ENCODE data around the gene PSMD8.
"Not testable (repeated sequence)": the region's sequence is repeated elsewhere in the genome, so short reads cannot be mapped to it uniquely, and the experiment has no call there.

PSMD8 gene

DNA sequence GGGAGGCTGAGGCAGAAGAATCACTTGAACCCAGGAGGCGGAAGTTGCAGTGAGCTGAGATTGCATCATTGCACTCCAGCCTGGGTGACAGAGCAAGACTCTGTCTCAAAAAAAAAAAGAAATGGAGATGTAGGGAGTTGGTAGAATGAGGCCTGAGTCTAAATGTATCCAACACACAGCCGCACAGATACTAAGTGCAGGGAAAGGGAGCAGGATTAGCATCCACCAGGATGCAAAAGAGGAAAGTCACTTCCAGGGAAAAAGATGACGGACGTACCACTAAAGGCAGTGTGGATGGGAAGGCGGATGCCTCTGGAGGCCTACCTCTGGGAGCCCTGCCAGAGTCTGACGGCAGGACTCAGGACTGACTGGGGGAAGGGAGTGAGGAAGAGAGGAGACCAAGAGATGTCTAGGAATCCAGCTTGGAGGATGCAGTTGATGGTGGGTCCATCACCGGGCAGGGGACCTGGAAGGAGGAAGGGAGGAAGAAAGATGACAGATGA, 35.3 kb downstream of the PSMD8 start:
- Histone ChIP-seq H3K27ac (ENCODE audit: low read depth, low read length, poor library complexity, severe bottlenecking) (no peak overlapping the region), H3F3A (ENCODE audit: insufficient read depth, low read length) (no peaks in the 10 kb centered on the region), H3K36me3 (ENCODE audit: insufficient read depth, low read length) (peaks cover 8% of the 10 kb centered on the region; the same call in 1 of the 2 replicates), H3K27me3 (ENCODE audit: insufficient read depth, low read length) (no peaks in the 10 kb centered on the region; the same call in 1 of the 2 replicates), H3K9me2 (ENCODE audit: low read depth, low read length) (no peaks in the 10 kb centered on the region), H3K9ac (ENCODE audit: low read length) (no peak overlapping the region), H3K4me2 (ENCODE audit: low read length) (no peak overlapping the region), H2AFZ (ENCODE audit: low read length) (no peak overlapping the region), H3K79me2 (ENCODE audit: insufficient read depth, low read length) (no peaks in the 10 kb centered on the region), H3K4me1 (ENCODE audit: insufficient read depth, low read length, severe bottlenecking) (no peaks in the 10 kb centered on the region), H3K4me3 (ENCODE audit: low read depth, low read length, poor library complexity, severe bottlenecking) (no peak overlapping the region), H4K20me1 (ENCODE audit: insufficient read depth, low read length) (no peaks in the 10 kb centered on the region), H3K9me3 (ENCODE audit: low read length) (no peaks in the 10 kb centered on the region)
- no peak for TF ChIP-seq EZH2 (IDR thresholded peaks at IDR 0.05; ENCODE audit: borderline replicate concordance, low read length)
- TF ChIP-seq, protein P1, sequence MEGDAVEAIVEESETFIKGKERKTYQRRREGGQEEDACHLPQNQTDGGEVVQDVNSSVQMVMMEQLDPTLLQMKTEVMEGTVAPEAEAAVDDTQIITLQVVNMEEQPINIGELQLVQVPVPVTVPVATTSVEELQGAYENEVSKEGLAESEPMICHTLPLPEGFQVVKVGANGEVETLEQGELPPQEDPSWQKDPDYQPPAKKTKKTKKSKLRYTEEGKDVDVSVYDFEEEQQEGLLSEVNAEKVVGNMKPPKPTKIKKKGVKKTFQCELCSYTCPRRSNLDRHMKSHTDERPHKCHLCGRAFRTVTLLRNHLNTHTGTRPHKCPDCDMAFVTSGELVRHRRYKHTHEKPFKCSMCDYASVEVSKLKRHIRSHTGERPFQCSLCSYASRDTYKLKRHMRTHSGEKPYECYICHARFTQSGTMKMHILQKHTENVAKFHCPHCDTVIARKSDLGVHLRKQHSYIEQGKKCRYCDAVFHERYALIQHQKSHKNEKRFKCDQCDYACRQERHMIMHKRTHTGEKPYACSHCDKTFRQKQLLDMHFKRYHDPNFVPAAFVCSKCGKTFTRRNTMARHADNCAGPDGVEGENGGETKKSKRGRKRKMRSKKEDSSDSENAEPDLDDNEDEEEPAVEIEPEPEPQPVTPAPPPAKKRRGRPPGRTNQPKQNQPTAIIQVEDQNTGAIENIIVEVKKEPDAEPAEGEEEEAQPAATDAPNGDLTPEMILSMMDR (IDR thresholded peaks at IDR 0.05; ENCODE audit: low read length) = no peak

DNA sequence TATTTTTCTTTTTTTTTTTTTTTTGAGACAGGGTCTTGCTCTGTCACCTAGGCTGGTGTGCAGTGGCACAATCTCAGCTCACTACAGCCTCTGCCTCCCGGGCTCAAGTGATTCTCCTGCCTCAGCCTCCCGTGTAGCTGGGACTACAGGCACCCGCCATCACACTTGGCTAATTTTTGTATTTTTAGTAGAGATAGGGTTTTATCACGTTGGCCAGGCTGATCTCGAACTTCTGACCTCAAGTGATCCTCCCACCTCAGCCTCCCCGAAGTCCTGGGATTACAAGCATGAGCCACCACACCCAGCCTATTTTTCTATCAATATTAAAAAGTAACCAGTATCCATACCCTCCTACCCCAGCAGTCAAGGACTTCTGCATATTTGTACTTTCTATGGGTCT, 36.0 kb downstream of the PSMD8 start:
- not testable (repeated sequence) for H3K9ac ChIP-seq (ENCODE audit: low read length); H3K27ac ChIP-seq (ENCODE audit: low read depth, low read length, poor library complexity, severe bottlenecking); H3K4me3 ChIP-seq (ENCODE audit: low read depth, low read length, poor library complexity, severe bottlenecking)

DNA sequence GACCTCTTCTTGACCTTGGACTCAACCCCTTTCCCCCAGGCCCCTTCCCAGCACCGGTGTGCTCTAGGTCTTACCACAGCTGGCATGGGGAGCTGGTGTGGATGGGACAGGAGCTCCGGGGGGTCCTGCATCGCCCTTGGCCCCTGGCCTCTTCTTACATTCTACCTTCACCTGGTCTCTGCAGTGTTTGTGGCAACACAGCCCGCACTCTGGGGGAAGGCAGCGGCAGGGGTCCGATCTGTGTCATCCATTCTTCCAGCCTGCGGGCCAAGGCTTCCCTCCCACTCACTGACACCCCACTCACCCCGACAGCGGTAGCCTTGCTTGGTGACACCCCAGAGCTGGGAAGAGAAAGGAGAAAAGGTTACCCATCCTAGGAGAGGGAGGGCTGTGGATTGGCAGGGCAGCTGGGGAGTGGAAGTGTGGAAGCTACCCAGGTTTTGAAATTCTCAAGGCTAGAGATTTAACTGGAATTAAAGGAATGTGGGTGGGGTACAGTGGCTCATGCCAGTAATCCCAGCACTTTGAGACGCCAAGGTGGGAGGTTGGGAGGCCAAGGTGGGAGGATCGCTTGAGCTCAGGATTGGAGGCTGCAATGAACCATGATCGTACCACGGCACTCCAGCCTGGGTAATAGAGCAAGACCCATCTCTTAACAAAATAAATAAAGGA, 36.8 kb downstream of the PSMD8 start:
- H3F3A ChIP-seq (ENCODE audit: insufficient read depth, low read length) = no peaks in the 10 kb centered on the region
- H3K9me3 ChIP-seq (ENCODE audit: low read length) = no peaks in the 10 kb centered on the region
- TF ChIP-seq, protein P1 (IDR thresholded peaks at IDR 0.05; ENCODE audit: low read length) = no peak
- H3K27me3 ChIP-seq (ENCODE audit: insufficient read depth, low read length) = no peaks in the 10 kb centered on the region; the same call in 1 of the 2 replicates
- H3K9ac ChIP-seq (ENCODE audit: low read length) = no peak overlapping the region
- no peaks in the 10 kb centered on the region for H3K4me1 ChIP-seq (ENCODE audit: insufficient read depth, low read length, severe bottlenecking)
- H3K9me2 ChIP-seq (ENCODE audit: low read depth, low read length) = no peaks in the 10 kb centered on the region
- H3K27ac ChIP-seq (ENCODE audit: low read depth, low read length, poor library complexity, severe bottlenecking) = no peak overlapping the region
- H3K4me2 ChIP-seq (ENCODE audit: low read length) = no peak overlapping the region
- no peaks in the 10 kb centered on the region for H3K79me2 ChIP-seq (ENCODE audit: insufficient read depth, low read length)
- no peaks in the 10 kb centered on the region for H4K20me1 ChIP-seq (ENCODE audit: insufficient read depth, low read length)
- H2AFZ ChIP-seq (ENCODE audit: low read length) = no peak overlapping the region
- no peak overlapping the region for H3K4me3 ChIP-seq (ENCODE audit: low read depth, low read length, poor library complexity, severe bottlenecking)
- no peaks in the 10 kb centered on the region; the same call in 1 of the 2 replicates for H3K36me3 ChIP-seq (ENCODE audit: insufficient read depth, low read length)

More for the DNA sequence above, 36.0 kb downstream of the PSMD8 start:
- H3K4me2 ChIP-seq (ENCODE audit: low read length); H3K4me1 ChIP-seq (ENCODE audit: insufficient read depth, low read length, severe bottlenecking); H3F3A ChIP-seq (ENCODE audit: insufficient read depth, low read length); H3K9me3 ChIP-seq (ENCODE audit: low read length); H3K27me3 ChIP-seq (ENCODE audit: insufficient read depth, low read length); H3K36me3 ChIP-seq (ENCODE audit: insufficient read depth, low read length); H4K20me1 ChIP-seq (ENCODE audit: insufficient read depth, low read length); H3K9me2 ChIP-seq (ENCODE audit: low read depth, low read length); H2AFZ ChIP-seq (ENCODE audit: low read length); H3K79me2 ChIP-seq (ENCODE audit: insufficient read depth, low read length): not testable (repeated sequence)

DNA sequence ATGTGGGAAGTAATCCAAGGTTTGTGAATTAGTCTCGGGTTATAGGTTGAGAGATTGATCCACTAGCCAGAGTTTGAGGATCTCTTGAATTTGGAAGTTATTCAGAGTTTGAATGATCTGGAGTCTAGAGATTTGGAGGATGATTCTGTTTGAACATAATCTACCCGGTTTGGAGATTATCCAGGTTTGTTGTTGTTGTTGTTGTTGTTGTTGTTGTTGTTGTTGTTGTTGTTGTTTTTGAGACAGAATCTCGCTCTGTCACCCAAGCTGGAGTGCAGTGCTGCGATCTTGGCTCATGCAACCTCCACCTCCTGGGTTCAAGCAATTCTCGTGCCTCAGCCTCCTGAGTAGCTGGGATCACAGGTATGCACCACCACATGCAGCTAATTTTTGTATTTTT, 37.5 kb downstream of the PSMD8 start:
- not testable (repeated sequence) for H3K36me3 ChIP-seq (ENCODE audit: insufficient read depth, low read length)

More for the DNA sequence above, 37.5 kb downstream of the PSMD8 start:
- not testable (repeated sequence) for H3K27ac ChIP-seq (ENCODE audit: low read depth, low read length, poor library complexity, severe bottlenecking); H3F3A ChIP-seq (ENCODE audit: insufficient read depth, low read length); H3K27me3 ChIP-seq (ENCODE audit: insufficient read depth, low read length); H3K9me2 ChIP-seq (ENCODE audit: low read depth, low read length); H3K9me3 ChIP-seq (ENCODE audit: low read length); H4K20me1 ChIP-seq (ENCODE audit: insufficient read depth, low read length); H3K9ac ChIP-seq (ENCODE audit: low read length); H3K4me1 ChIP-seq (ENCODE audit: insufficient read depth, low read length, severe bottlenecking); H3K79me2 ChIP-seq (ENCODE audit: insufficient read depth, low read length); H2AFZ ChIP-seq (ENCODE audit: low read length); H3K4me3 ChIP-seq (ENCODE audit: low read depth, low read length, poor library complexity, severe bottlenecking); H3K4me2 ChIP-seq (ENCODE audit: low read length)

Data from OCI-LY1 (cell line).